ENCODE measurements around the gene SERF1B.
"Not testable (repeated sequence)": the region's sequence is repeated elsewhere in the genome, so short reads cannot be mapped to it uniquely, and the experiment has no call there.

The SERF1B gene

GRCh38 chr5:70025106-70025844, at the start of gene SERF1B:
Gene SERF1B (plus strand): TSS chr5:70025251. CDS start chr5:70025452, 201 bp downstream.
- not testable (repeated sequence) for DNase-seq (ENCODE audit: low read depth)

DNA sequence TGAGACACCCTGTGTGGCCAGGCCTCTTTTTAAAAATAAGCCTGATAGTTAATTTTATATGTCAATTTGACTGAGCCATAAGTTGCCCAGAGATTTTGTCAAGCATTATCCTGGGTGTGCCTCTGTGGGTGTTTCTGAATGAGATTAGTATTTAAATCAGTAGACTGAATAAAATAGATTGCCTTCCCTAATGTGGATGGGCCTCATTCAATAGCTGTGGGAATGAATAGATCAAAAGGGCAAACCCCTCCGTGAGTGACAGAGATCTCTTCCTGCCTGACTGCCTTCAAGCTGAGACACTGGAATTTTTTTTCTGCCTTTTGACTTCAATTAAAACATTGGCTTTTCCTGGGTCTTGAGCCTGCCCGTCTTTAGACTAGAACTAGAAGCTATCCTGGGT, 33.3 kb upstream of the SERF1B start:
- not testable (repeated sequence) for DNase-seq (ENCODE audit: low read depth)

DNA sequence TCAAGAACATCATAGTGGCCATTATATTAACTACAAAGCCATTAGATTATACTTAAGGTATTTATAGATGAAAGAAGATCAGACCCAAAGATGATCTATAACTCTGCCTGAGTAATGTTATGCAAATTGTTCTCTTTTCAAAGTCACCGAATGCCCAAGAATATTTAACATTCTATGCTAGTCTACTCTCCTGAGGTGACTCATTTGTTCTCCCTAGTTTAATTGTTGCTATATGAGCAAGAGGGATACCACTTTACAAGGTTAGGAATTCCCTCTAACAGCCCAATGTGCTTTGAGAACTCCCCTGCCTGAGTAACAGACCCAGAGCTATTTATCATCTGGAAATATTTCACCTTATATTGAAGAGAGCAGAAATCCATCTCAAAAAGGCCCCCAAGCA, 29.5 kb upstream of the SERF1B start:
- DNase-seq (ENCODE audit: low read depth) = not testable (repeated sequence)

GRCh38 chr5:70020660-70021059, 4.4 kb upstream of the SERF1B start:
- not testable (repeated sequence) for DNase-seq (ENCODE audit: low read depth)

DNA sequence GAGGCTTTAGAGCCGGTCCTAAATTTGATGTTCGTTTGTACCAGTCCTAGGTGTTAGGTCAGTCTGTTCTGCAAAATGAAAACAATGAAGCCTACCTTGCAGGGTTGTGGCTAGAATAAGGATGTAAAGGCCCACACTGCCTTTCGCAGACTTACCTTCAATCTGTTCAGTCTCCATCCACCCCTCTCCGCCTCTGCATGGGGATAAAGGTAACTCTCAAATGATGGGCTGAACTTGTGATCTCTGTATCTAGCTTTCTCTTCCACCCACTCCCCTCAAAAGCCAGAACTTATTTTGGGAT, 744 bp downstream of the SERF1B start:
- not testable (repeated sequence) for DNase-seq (ENCODE audit: low read depth)

DNA sequence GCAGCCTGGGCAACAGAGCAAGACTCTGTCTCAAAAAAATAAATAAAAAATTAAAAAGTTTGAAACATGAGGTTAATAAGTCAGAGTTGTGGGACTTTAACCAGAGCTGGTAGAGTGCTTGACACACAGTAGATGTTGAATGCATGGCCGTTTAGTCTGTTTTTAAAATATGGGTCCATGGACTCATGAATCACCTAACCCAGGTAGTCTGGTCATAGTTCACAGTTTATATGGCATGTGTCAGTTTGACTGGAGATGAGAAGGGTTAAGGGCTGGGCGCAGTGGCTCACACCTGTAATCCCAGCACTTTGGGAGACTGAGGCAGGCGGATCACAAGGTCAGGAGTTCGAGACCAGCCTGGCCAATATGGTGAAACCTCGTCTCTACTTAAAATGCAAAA, 6.2 kb downstream of the SERF1B start:
- DNase-seq (ENCODE audit: low read depth) = not testable (repeated sequence)

DNA sequence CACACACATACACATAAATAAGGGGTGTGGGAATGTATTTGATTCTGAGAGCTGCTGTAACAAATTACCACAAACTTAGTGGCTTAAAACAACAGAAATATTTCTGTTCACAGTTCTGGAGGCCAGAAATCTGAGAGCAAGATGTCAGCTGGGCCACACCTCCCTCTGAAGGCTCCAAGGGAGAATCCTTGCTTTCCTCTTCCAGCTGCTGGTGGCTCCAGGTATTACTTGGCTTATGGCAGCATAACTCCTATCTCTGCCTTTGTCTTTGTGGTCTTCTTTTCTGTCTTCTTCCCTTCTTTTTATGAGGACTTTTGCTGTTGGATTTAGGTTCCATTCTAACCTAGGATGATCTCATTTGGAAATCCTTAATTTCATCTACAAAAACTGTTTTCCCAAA, 16.4 kb downstream of the SERF1B start:
- DNase-seq (ENCODE audit: low read depth) = not testable (repeated sequence)

DNA sequence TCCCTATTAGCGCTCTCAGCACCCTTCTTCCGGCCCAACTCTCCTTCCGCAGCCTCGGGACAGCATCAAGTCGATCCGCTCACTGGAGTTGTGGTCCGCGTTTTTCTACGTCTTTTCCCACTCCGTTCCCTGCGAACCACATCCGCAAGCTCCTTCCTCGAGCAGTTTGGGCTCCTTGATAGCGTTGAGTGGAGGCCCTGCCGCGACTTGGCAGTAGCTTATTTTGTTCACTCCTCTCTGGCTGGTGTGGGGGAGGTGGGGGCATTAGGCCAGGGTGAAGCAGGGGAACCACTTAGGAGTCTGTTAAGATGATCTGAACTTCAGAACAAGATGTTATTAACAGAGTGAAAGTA, 24.7 kb downstream of the SERF1B start:
- not testable (repeated sequence) for DNase-seq (ENCODE audit: low read depth)

GRCh38 chr5:70056289-70056942, 31.4 kb downstream of the SERF1B start:
- DNase-seq (ENCODE audit: low read depth) = not testable (repeated sequence)

DNA sequence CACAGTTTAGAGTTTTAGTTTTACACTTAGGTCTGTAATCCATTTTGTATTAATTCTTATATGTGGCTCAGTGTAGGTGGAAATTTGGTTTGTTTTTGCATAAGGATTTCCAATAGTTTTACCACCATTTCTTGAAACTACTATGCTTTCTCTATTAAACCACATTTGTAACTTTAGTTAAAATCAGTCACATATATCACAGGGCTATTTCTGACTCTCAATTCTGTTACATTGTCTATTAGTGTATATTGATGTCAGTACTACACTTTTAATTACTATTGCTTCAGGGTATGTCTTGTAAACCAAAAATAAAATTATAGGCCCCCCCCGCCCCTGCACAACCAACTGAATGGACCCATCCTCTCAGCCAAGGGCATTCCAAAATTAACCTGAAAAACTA, 32.1 kb downstream of the SERF1B start:
- DNase-seq (ENCODE audit: low read depth) = not testable (repeated sequence)

DNA sequence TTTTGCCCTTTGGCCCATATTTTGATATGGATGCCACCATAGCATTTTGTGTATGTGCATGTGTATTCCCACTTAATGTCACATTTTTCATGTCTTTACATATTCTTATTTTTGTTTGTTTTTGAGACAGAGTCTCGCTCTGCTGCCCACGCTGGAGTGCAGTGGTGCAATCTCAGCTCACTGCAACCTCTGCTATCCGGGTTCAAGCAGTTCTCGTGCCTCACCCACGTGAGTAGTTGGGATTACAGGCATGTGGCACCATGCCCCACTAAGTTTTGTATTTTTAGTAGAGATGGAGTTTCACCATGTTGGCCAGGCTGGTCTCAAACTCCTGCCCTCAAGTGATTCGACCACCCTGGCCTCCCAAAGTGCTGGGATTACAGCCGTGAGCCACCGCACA, 52.6 kb downstream of the SERF1B start:
- not testable (repeated sequence) for DNase-seq (ENCODE audit: low read depth)

DNA sequence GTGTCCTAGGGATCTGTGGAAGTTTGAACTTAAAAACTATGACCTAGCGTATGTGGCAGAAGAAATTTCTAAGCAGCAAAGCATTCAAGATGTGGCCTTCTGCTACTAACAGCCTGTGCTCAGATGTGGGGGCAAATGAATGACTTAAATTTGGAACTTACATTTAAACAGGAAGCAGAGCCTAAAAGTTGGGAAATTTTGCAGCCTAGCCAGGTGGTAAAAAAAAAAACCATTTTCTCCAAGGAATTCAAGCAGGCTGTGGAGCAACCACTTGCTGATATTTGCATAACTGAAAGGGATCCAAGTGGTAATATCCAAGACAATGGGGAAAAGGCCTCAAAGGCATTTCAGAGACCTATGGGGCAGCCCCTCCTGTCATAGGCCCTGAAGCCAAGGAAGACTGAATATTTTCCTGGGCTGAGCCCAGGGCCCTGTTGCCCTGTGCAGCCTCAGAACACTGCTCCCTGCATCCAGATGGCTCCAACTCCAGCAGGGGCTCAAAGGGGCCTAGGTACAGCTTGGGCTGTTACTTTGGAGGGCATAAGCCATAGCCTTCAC, 63.9 kb downstream of the SERF1B start:
- not testable (repeated sequence) for DNase-seq (ENCODE audit: low read depth)

DNA sequence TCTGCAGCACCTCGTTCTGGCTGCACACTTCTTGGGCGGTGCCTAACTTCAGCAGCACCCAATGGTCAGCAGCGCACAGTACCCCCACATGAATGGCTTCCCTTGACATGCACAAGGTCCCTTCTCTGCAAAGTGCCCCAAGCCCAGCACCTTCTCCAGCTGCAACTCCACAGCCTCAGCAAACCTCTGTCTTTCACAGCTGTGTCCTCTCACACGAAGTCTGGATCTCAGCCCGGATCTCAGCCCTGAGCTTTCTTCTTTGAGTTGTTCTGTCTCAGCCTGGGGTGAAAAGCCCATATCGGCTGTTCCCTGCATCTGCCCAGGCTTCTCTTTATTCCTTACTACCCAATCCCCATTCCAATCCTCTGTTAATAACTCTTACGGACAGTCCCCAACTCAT, 66.7 kb downstream of the SERF1B start:
- DNase-seq (ENCODE audit: low read depth) = not testable (repeated sequence)
